HepG2 (cell line): ENCODE data around the gene TRPT1. TPM values are rescaled to one million over a fixed set of nuclear protein-coding genes. Genes with fewer than 3 reads are reported as not detected.

Source experiments
- ADNP ChIP-seq: sonication (generic); formaldehyde crosslinking; IDR thresholded peaks from 2 replicates; pipeline ENCODE4 v1.4.0; 2020; ENCODE audit warnings: missing genetic modification reagents
- AKAP8 ChIP-seq: sonication (generic); formaldehyde crosslinking; IDR thresholded peaks from 2 replicates; pipeline ENCODE4 v1.5.1; 2020; ENCODE audit warnings: mild to moderate bottlenecking, missing genetic modification reagents
- ASH2L ChIP-seq: fragments of 300-600, 200-600 bp; sonication (generic); IDR thresholded peaks from 2 replicates; pipeline ENCODE4 v1.7.0; 2017; ENCODE audit warnings: low read depth, mild to moderate bottlenecking, moderate library complexity, mixed read lengths, low read length; ENCODE audit not compliant: insufficient read length
- DNMT1 ChIP-seq: sonication (generic); formaldehyde crosslinking; IDR thresholded peaks from 2 replicates; pipeline ENCODE4 v1.5.1; 2020; ENCODE audit warnings: mild to moderate bottlenecking, missing genetic modification reagents
- ETV5 ChIP-seq: IDR thresholded peaks from 2 replicates; pipeline ENCODE4 v1.6.1; 2018; ENCODE audit warnings: missing biosample characterization, missing genetic modification reagents, inconsistent platforms, borderline replicate concordance
- GMEB1 ChIP-seq: sonication (generic); formaldehyde crosslinking; IDR thresholded peaks from 2 replicates; pipeline ENCODE4 v1.5.1; 2020; ENCODE audit warnings: missing genetic modification reagents, mild to moderate bottlenecking, borderline replicate concordance
- HDAC1 ChIP-seq: sonication (generic); formaldehyde crosslinking; IDR thresholded peaks from 2 replicates; pipeline ENCODE4 v1.5.1; 2020; ENCODE audit warnings: mild to moderate bottlenecking, missing genetic modification reagents
- HNRNPL ChIP-seq: fragments of 200-400 bp; formaldehyde crosslinking; IDR thresholded peaks from 2 replicates; pipeline ENCODE4 v1.6.1; 2017; ENCODE audit warnings: mild to moderate bottlenecking, low read depth, low read length
- KLF13 ChIP-seq: sonication (generic); formaldehyde crosslinking; IDR thresholded peaks from 2 replicates; pipeline ENCODE4 v1.4.0; 2020; ENCODE audit warnings: mild to moderate bottlenecking, missing genetic modification reagents
- NCOA5 ChIP-seq: sonication (generic); formaldehyde crosslinking; IDR thresholded peaks from 2 replicates; pipeline ENCODE4 v1.4.0; 2020; ENCODE audit warnings: missing genetic modification reagents
- NFIC ChIP-seq: IDR thresholded peaks from 2 replicates; pipeline ENCODE4 v1.6.1; 2012; ENCODE audit warnings: mild to moderate bottlenecking, low read length, inconsistent platforms
- NONO ChIP-seq, 2 experiments: fragments of 450-650 bp in 1 of 2; sonication (generic) in 1 of 2; formaldehyde crosslinking in 1 of 2; IDR thresholded peaks in 1 of 2; conservative IDR thresholded peaks in 1 of 2; 2 replicates each; pipeline versions ENCODE4 v1.6.1 to v1.8.0; 2017 to 2022; ENCODE audit warnings: mild to moderate bottlenecking in 1 of 2, missing genetic modification reagents in 1 of 2, moderate library complexity in 1 of 2
- POLR2A ChIP-seq, 2 experiments: IDR thresholded peaks; 2 replicates each; pipeline ENCODE4 v1.6.1; 2011; ENCODE audit warnings: low read depth in 2 of 2, low read length in 2 of 2, mild to moderate bottlenecking in 1 of 2, moderate library complexity in 1 of 2; ENCODE audit not compliant: insufficient read depth in 1 of 2
- RXRB ChIP-seq: IDR thresholded peaks from 2 replicates; pipeline ENCODE4 v1.6.1; 2016; ENCODE audit warnings: borderline replicate concordance, missing genetic modification reagents, missing compliant biosample characterization
- SMC3 ChIP-seq: IDR thresholded peaks from 2 replicates; pipeline ENCODE4 v1.6.1; 2011; ENCODE audit warnings: low read length, improper control_type of control experiment
- TBL1XR1 ChIP-seq: fragments of 150-350 bp; IDR thresholded peaks from 2 replicates; pipeline ENCODE4 v1.6.1; 2014; ENCODE audit warnings: borderline replicate concordance, low read length; ENCODE audit not compliant: partially characterized antibody
- THAP11 ChIP-seq: IDR thresholded peaks from 2 replicates; pipeline ENCODE4 v1.6.1; 2016; ENCODE audit warnings: missing biosample characterization, missing genetic modification reagents
- YY1 ChIP-seq: IDR thresholded peaks from 2 replicates; pipeline ENCODE4 v1.6.1; 2011; ENCODE audit warnings: low read length, low read depth, moderate library complexity, mild to moderate bottlenecking; ENCODE audit not compliant: insufficient read depth, insufficient replicate concordance
- ZNF160 ChIP-seq: sonication (generic); formaldehyde crosslinking; IDR thresholded peaks from 2 replicates; pipeline ENCODE4 v1.8.0; 2022; ENCODE audit warnings: mild to moderate bottlenecking, inconsistent platforms, missing genetic modification reagents
- ZNF17 ChIP-seq: sonication (generic); formaldehyde crosslinking; IDR thresholded peaks from 2 replicates; pipeline ENCODE4 v1.5.0; 2020; ENCODE audit warnings: mild to moderate bottlenecking, missing genetic modification reagents
- ZNF207 ChIP-seq: fragments of 450-650 bp; IDR thresholded peaks from 2 replicates; pipeline ENCODE4 v1.6.1; 2016; ENCODE audit warnings: antibody characterized with exemption, borderline replicate concordance
- ZNF260 ChIP-seq: sonication (generic); formaldehyde crosslinking; IDR thresholded peaks from 2 replicates; pipeline ENCODE4 v1.4.0; 2020; ENCODE audit warnings: missing genetic modification reagents, low read depth, mild to moderate bottlenecking, borderline replicate concordance
- ZNF513 ChIP-seq: sonication (generic); formaldehyde crosslinking; conservative IDR thresholded peaks from 2 replicates; pipeline ENCODE4 v1.5.0; 2020; ENCODE audit warnings: missing genetic modification reagents
- ZNF556 ChIP-seq: sonication (generic); formaldehyde crosslinking; IDR thresholded peaks from 2 replicates; pipeline ENCODE4 v1.4.0; 2020; ENCODE audit warnings: mild to moderate bottlenecking, missing genetic modification reagents, borderline replicate concordance
- ZNF7 ChIP-seq: IDR thresholded peaks from 2 replicates; pipeline ENCODE4 v1.6.1; 2016; ENCODE audit warnings: missing biosample characterization, missing genetic modification reagents
- ZSCAN9 ChIP-seq: IDR thresholded peaks from 2 replicates; pipeline ENCODE4 v1.6.1; 2016; ENCODE audit warnings: borderline replicate concordance
- polyA plus RNA-seq, 8 experiments: library from polyadenylated mRNA; depleted of rRNA in 3 of 8; stranded (reverse) in 7 of 8; unstranded in 1 of 8; fragments of >200 nt; fragmentation: Illumina TruSeq in 4 of 8; extraction: Trizol in 4 of 8; gene quantifications; 2 replicates each; pipeline versions ENCODE4 v1.2.1 to v1.2.3, GENCODE V29; 2011 to 2016; ENCODE audit warnings: low read depth in 4 of 8, missing spikeins in 1 of 8, mixed read lengths in 1 of 8; ENCODE audit not compliant: insufficient read depth in 1 of 8
- total RNA-seq, 5 experiments: library from RNA; depleted of rRNA; stranded (reverse); fragments of >200 nt; fragmentation: Illumina TruSeq; extraction: Trizol; gene quantifications; 2 replicates each; pipeline ENCODE4 v1.2.3, GENCODE V29; 2016; ENCODE audit warnings: low read depth in 1 of 5
- TF ChIP-seq, protein P1 (sequence below): sonication (generic); formaldehyde crosslinking; IDR thresholded peaks from 2 replicates; pipeline ENCODE4 v1.8.0; 2022; ENCODE audit warnings: missing genetic modification reagents, mild to moderate bottlenecking, borderline replicate concordance

The TRPT1 gene
- total and polyA plus RNA-seq, 2 of the 13 experiments (the other 11 are each of a cell fraction or from before 2014, with no cell fraction given), result 24.8 to 40.7 TPM

DNA sequence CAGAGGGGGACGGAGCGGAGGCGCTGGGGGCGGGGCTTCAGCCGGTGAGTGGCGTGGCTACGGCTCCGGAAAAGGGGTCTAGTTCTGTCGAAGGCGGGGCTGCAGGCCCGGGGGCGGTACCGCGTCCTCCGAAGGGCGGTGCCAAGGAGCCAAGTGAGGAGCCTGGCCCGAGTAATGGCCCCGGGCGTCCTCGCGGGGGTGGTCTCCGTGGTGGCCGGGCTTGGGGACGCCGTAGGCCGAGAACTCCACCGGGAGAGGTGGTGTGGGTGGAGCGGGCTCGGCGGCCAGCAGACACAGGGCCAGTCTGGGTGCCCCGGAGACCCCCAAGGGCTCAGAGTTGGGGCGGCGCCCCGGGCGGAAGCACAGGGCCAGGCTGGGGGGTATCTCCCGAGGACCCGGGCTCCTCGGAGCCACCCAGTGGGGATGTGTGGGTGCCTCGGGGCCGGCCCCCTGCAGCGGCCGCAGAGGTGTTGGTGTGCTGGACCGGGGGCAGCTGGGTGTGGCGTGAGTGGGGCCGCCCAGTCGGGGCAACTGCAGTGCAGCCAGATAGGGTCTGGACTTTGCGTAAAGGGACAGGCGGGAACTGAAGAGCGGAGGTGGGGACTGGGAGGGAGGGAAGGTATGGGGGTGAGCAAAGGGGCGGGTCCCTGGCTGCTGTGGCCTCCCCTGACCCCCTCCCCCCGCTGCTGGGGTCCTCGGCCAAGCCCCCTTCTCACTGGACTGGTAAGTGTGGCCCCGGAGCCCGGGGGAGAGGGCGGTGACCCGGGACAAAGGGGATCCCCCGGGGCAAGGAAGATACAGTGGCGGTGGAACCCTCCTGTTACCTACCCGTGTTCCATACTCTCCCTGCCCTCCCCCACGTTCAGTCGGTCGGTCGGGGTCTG lies 15.7 kb upstream of the TRPT1 start (continued):
- TF ChIP-seq GMEB1 (CRISPR knock-in tag) (no peak), NONO (IDR thresholded peaks at IDR 0.05) (no peak), NONO (CRISPR knock-in tag; conservative IDR thresholded peaks at IDR 0.05) (peak; percentile 41; the same call in 1 of the 2 replicates), ADNP (CRISPR knock-in tag) (no peak), ASH2L (no peak), RXRB (CRISPR knock-in tag) (no peak), YY1 (peak; percentile 88), ETV5 (CRISPR knock-in tag) (peak; percentile 35; the same call in 1 of the 2 replicates), NCOA5 (no peak), KLF13 (CRISPR knock-in tag) (no peak), POLR2A (IDR thresholded peaks at IDR 0.05; ENCODE audit: insufficient read depth in 1 of 2, low read depth in 2 of 2, low read length in 2 of 2) (peak in 1 of 2 experiments; percentile 44; a peak in 2 of 4 replicates), HNRNPL (no peak), HDAC1 (CRISPR knock-in tag) (peak; percentile 13; the same call in 1 of the 2 replicates), ZNF513 (no peak), THAP11 (CRISPR knock-in tag) (no peak), ZNF260 (CRISPR knock-in tag) (no peak), AKAP8 (no peak), NFIC (no peak), ZNF160 (CRISPR knock-in tag) (no peak), SMC3 (no peak), TBL1XR1 (no peak), ZSCAN9 (no peak), ZNF556 (no peak; the same call in 1 of the 2 replicates), ZNF7 (CRISPR knock-in tag) (no peak), ZNF207 (no peak), DNMT1 (CRISPR knock-in tag) (no peak), ZNF17 (CRISPR knock-in tag) (no peak)
- TF ChIP-seq, protein P1, sequence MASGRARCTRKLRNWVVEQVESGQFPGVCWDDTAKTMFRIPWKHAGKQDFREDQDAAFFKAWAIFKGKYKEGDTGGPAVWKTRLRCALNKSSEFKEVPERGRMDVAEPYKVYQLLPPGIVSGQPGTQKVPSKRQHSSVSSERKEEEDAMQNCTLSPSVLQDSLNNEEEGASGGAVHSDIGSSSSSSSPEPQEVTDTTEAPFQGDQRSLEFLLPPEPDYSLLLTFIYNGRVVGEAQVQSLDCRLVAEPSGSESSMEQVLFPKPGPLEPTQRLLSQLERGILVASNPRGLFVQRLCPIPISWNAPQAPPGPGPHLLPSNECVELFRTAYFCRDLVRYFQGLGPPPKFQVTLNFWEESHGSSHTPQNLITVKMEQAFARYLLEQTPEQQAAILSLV (CRISPR knock-in tag), result no peak
